ENCODE measurements around the gene ZNF516. TPM values are rescaled to one million over a fixed set of nuclear protein-coding genes. Genes with fewer than 3 reads are reported as not detected.

The ZNF516 gene
- total and polyA plus RNA-seq, 2 of the 13 experiments (the other 11 are each of a cell fraction or from before 2014, with no cell fraction given) = 16.6 to 18.7 TPM

DNA sequence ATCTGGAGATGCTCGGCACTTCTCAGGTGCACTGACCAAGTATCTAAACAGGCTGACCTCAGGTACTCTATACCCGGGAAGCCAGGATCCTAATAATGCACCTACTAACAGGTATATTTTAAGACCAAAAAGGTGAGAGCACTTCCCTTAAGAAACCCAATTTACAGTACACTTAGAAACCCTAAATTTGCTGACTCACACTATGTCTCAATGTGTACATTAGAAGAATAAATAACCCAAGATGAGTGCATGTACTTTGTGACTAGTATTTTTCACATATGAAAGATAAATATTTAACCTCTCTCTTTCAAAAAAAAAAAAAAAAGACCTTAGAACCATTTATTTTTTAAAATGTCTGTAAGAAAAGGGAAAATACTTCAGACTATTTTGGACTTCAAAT lies 118.8 kb downstream of the ZNF516 start (continued):
- TF ChIP-seq SOX13 (IDR thresholded peaks at IDR 0.05) (no peak), SOX13 (CRISPR knock-in tag; conservative IDR thresholded peaks at IDR 0.05 in 1 of 2, IDR thresholded peaks at IDR 0.05 in 1 of 2) (peak in 1 of 2 experiments; percentile 14; a peak in 1 of 4 replicates)

GRCh38 chr18:76374330-76375281 lies 120.4 kb downstream of the ZNF516 start:
- WGBS (ENCODE audit: low lambda C conversion rate) = 97% methylated on average over 12 of the region's 12 CpGs
- in situ Hi-C loops (cut with HindIII; ENCODE audit: extremely low pct_ligation_motif_present, low pct_unique_long_range_greater_than_20kb) = no loop called here
- BruUV-seq (replicated peaks) = no TSS peak
- TF ChIP-seq, protein P1, sequence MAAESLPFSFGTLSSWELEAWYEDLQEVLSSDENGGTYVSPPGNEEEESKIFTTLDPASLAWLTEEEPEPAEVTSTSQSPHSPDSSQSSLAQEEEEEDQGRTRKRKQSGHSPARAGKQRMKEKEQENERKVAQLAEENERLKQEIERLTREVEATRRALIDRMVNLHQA (CRISPR knock-in tag; IDR thresholded peaks at IDR 0.05) = no peak
- TF ChIP-seq RARG (CRISPR knock-in tag; IDR thresholded peaks at IDR 0.05; ENCODE audit: low read depth) = no peak
- TF ChIP-seq AHR (CRISPR knock-in tag; IDR thresholded peaks at IDR 0.05) = no peak
- no peak for TF ChIP-seq ZNF570 (CRISPR knock-in tag; IDR thresholded peaks at IDR 0.05; ENCODE audit: borderline replicate concordance)
- no peak for TF ChIP-seq CBFB (CRISPR knock-in tag; IDR thresholded peaks at IDR 0.05)
- no peak for TF ChIP-seq ZBTB2 (CRISPR knock-in tag; IDR thresholded peaks at IDR 0.05; ENCODE audit: low read depth)
- TF ChIP-seq, protein P2, sequence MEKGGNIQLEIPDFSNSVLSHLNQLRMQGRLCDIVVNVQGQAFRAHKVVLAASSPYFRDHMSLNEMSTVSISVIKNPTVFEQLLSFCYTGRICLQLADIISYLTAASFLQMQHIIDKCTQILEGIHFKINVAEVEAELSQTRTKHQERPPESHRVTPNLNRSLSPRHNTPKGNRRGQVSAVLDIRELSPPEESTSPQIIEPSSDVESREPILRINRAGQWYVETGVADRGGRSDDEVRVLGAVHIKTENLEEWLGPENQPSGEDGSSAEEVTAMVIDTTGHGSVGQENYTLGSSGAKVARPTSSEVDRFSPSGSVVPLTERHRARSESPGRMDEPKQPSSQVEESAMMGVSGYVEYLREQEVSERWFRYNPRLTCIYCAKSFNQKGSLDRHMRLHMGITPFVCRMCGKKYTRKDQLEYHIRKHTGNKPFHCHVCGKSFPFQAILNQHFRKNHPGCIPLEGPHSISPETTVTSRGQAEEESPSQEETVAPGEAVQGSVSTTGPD (CRISPR knock-in tag; IDR thresholded peaks at IDR 0.05) = no peak
- no peak for TF ChIP-seq ZNF331 (CRISPR knock-in tag; IDR thresholded peaks at IDR 0.05)
- no peak for TF ChIP-seq RXRA (CRISPR knock-in tag; IDR thresholded peaks at IDR 0.05)
- TF ChIP-seq, protein P3, sequence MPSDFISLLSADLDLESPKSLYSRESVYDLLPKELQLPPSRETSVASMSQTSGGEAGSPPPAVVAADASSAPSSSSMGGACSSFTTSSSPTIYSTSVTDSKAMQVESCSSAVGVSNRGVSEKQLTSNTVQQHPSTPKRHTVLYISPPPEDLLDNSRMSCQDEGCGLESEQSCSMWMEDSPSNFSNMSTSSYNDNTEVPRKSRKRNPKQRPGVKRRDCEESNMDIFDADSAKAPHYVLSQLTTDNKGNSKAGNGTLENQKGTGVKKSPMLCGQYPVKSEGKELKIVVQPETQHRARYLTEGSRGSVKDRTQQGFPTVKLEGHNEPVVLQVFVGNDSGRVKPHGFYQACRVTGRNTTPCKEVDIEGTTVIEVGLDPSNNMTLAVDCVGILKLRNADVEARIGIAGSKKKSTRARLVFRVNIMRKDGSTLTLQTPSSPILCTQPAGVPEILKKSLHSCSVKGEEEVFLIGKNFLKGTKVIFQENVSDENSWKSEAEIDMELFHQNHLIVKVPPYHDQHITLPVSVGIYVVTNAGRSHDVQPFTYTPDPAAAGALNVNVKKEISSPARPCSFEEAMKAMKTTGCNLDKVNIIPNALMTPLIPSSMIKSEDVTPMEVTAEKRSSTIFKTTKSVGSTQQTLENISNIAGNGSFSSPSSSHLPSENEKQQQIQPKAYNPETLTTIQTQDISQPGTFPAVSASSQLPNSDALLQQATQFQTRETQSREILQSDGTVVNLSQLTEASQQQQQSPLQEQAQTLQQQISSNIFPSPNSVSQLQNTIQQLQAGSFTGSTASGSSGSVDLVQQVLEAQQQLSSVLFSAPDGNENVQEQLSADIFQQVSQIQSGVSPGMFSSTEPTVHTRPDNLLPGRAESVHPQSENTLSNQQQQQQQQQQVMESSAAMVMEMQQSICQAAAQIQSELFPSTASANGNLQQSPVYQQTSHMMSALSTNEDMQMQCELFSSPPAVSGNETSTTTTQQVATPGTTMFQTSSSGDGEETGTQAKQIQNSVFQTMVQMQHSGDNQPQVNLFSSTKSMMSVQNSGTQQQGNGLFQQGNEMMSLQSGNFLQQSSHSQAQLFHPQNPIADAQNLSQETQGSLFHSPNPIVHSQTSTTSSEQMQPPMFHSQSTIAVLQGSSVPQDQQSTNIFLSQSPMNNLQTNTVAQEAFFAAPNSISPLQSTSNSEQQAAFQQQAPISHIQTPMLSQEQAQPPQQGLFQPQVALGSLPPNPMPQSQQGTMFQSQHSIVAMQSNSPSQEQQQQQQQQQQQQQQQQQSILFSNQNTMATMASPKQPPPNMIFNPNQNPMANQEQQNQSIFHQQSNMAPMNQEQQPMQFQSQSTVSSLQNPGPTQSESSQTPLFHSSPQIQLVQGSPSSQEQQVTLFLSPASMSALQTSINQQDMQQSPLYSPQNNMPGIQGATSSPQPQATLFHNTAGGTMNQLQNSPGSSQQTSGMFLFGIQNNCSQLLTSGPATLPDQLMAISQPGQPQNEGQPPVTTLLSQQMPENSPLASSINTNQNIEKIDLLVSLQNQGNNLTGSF (CRISPR knock-in tag; IDR thresholded peaks at IDR 0.05) = no peak
- TF ChIP-seq HDAC2 (CRISPR knock-in tag; IDR thresholded peaks at IDR 0.05) = no peak
- no peak for TF ChIP-seq HOXA9 (CRISPR knock-in tag; IDR thresholded peaks at IDR 0.05; ENCODE audit: borderline replicate concordance)

More at GRCh38 chr18:76374330-76375281, 120.4 kb downstream of the ZNF516 start:
- Histone ChIP-seq H3K4me3 (replicated peaks in 1 of 3; ENCODE audit: insufficient read depth in 1 of 3, low read depth in 2 of 3, low read length in 3 of 3) (no peak overlapping the region), H3K27me3 (ENCODE audit: control insufficient read depth in 1 of 2, insufficient read depth in 2 of 2, low read length in 2 of 2) (no peaks in the 10 kb centered on the region), H3K9me3 (ENCODE audit: low read length) (no peaks in the 10 kb centered on the region), H3K79me2 (ENCODE audit: insufficient read depth, low read length) (peaks cover 22% of the 10 kb centered on the region), H3K4me1 (ENCODE audit: insufficient read depth, low read length) (peaks cover 25% of the 10 kb centered on the region), H3K36me3 (replicated peaks in 1 of 2; ENCODE audit: control insufficient read depth in 1 of 2, insufficient read depth in 2 of 2, low read length in 2 of 2) (peaks cover 31 to 56% of the 10 kb centered on the region in 2 experiments), H3K27ac (ENCODE audit: extremely low read length, insufficient read depth, low read length) (no peak overlapping the region), H3K4me2 (ENCODE audit: low read depth, low read length) (no peak overlapping the region), H3K9ac (ENCODE audit: insufficient read depth, low read depth, low read length) (no peak overlapping the region), H4K20me1 (ENCODE audit: insufficient read depth, low read length) (peaks cover 23% of the 10 kb centered on the region), H2AFZ (ENCODE audit: low read length) (no peak overlapping the region)
- intact Hi-C loops (cut with micrococcal nuclease; ENCODE audit: unreplicated experiment) = no loop called here
- FAIRE-seq = no peak
- CTCF ChIA-PET (ENCODE audit: low intra/inter-chr PET ratio, low total read pairs) = no interaction called here
- no peak for ATAC-seq
- DNase-seq (ENCODE audit: low spot score) = no peak
- POLR2A ChIA-PET = no interaction called here
